Measurements from ENCODE around the gene SRRM5. TPM values are rescaled to one million over a fixed set of nuclear protein-coding genes. Genes with fewer than 3 reads are reported as not detected.

Gene SRRM5
- total and polyA plus RNA-seq, 2 of the 4 experiments (the other 2 are of a cell fraction) = 0.10 TPM; not detected in 1

DNA sequence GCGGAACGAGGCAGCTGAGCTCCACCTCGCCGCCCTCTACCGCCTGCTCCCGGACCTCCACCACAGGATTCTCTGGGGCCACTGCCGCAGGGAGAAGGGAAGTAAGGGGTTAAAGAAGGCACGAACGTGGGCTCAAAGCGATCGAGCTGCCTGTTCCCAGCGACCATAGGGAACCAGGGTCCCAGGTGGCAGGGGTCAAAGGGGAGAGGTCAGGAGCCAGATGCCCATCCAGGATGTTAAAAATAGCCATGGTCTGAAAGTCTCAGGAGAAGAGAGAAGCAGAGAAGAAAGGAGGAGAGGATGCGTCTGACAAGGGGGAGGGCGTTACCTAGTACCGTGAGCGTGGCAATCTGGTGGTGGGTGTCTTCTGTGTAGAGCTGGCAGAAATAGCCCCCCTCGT lies 14.9 kb downstream of the SRRM5 start:
- H3K9me3 ChIP-seq (ENCODE audit: control insufficient read depth, insufficient read depth, low read length) = no peaks in the 10 kb centered on the region
- no peak overlapping the region for H3K9ac ChIP-seq (ENCODE audit: low read depth, low read length)
- no peak overlapping the region for H2BK5ac ChIP-seq (ENCODE audit: low read depth, low read length, poor library complexity, severe bottlenecking)
- no peaks in the 10 kb centered on the region for H3K9me1 ChIP-seq (ENCODE audit: insufficient read depth, low read length)
- TF ChIP-seq MAZ (IDR thresholded peaks at IDR 0.05; ENCODE audit: borderline replicate concordance, low read depth, low read length) (no peak), CHD1 (IDR thresholded peaks at IDR 0.05; ENCODE audit: low read depth, low read length) (no peak), MAFK (IDR thresholded peaks at IDR 0.05; ENCODE audit: low read depth, low read length) (no peak), RCOR1 (IDR thresholded peaks at IDR 0.05; ENCODE audit: insufficient replicate concordance, low read length) (no peak), MXI1 (IDR thresholded peaks at IDR 0.05; ENCODE audit: borderline replicate concordance, low read depth, low read length) (no peak), BHLHE40 (IDR thresholded peaks at IDR 0.05; ENCODE audit: low read depth, low read length) (no peak), RFX5 (IDR thresholded peaks at IDR 0.05; ENCODE audit: low read depth, low read length) (no peak), NFE2L2 (IDR thresholded peaks at IDR 0.05; ENCODE audit: low read depth, low read length) (no peak)
- no peak overlapping the region for H3K14ac ChIP-seq (replicated peaks; ENCODE audit: low read depth, low read length)
- no peak overlapping the region for H4K5ac ChIP-seq (ENCODE audit: low read depth, low read length)
- WGBS, 2 experiments (ENCODE audit: extremely low coverage in 2 of 2, insufficient read length in 1 of 2) = 69% methylated on average over 7 of the region's 17 CpGs; no CpG with 5 or more reads in 1 of the 2 experiments
- H2BK15ac ChIP-seq (ENCODE audit: low read depth, low read length) = no peak overlapping the region
- no peak for ATAC-seq (ENCODE audit: low read depth)
- DNase-seq = no peak
- no peak overlapping the region for H4K91ac ChIP-seq (ENCODE audit: insufficient read depth, low read depth, low read length)
- H2BK120ac ChIP-seq (ENCODE audit: low read depth, low read length) = no peak overlapping the region
- no peak overlapping the region for H2AFZ ChIP-seq (replicated peaks; ENCODE audit: low read length, poor library complexity)
- H3K4me1 ChIP-seq (ENCODE audit: control insufficient read depth, insufficient read depth, low read length) = no peaks in the 10 kb centered on the region
- no peaks in the 10 kb centered on the region for H3K79me1 ChIP-seq (ENCODE audit: low read depth in 1 of 2, low read length in 2 of 2)
- H2AK9ac ChIP-seq (replicated peaks; ENCODE audit: low read depth, low read length, poor library complexity) = peak overlapping the region; percentile 23
- ChIA-PET POLR2A (ENCODE audit: unreplicated experiment) (no interaction called here), CTCF (no interaction called here)
- H3K27me3 ChIP-seq (ENCODE audit: control insufficient read depth, insufficient read depth, low read length) = 0 out of 2 replicates have a peak, but pooled peaks cover 2% of the 10 kb centered on the region
- no peak overlapping the region for H4K8ac ChIP-seq (ENCODE audit: low read depth in 2 of 2, low read length in 2 of 2)
- in situ Hi-C loops (cut with MboI; ENCODE audit: low sequenced_read_pairs) (no loop called here), dilution Hi-C loops (cut with HindIII; ENCODE audit: low sequenced_read_pairs, unreplicated experiment) (no loop called here), intact Hi-C loops (cut with micrococcal nuclease) (no loop called here)
- no peak overlapping the region for H3K23ac ChIP-seq (ENCODE audit: low read depth, low read length)
- H3K4ac ChIP-seq (ENCODE audit: low read depth, low read length) = no peak overlapping the region
- H2BK20ac ChIP-seq (ENCODE audit: low read depth, low read length) = no peak overlapping the region
- H3K36me3 ChIP-seq (ENCODE audit: control insufficient read depth, insufficient read depth, low read length) = no peaks in the 10 kb centered on the region
- H3K56ac ChIP-seq (ENCODE audit: extremely low read depth, insufficient read depth, low read length) = no peak overlapping the region
- H3K27ac ChIP-seq (ENCODE audit: insufficient read depth, low read length) = no peak overlapping the region
- H3K4me2 ChIP-seq (ENCODE audit: low read depth, low read length) = no peak overlapping the region
- no TSS peak for BruUV-seq (replicated peaks)
- H4K20me1 ChIP-seq (ENCODE audit: insufficient read depth, low read length) = no peaks in the 10 kb centered on the region
- no peak overlapping the region for H2AK5ac ChIP-seq (ENCODE audit: low read depth, low read length)
- no peak overlapping the region for H3K4me3 ChIP-seq (ENCODE audit: insufficient read depth, low read depth, low read length)
- H3K18ac ChIP-seq (ENCODE audit: low read depth, low read length) = no peak overlapping the region
